HG03064 (cell line): Measurements from ENCODE around the gene DCST2.

Experiments used
- ATAC-seq: cut with Tn5 transposase; IDR thresholded peaks from one replicate; pipeline ENCODE4 v1.9.1; 2021; ENCODE audit warnings: low read depth; ENCODE audit not compliant: unreplicated experiment

DCST2 gene

DNA sequence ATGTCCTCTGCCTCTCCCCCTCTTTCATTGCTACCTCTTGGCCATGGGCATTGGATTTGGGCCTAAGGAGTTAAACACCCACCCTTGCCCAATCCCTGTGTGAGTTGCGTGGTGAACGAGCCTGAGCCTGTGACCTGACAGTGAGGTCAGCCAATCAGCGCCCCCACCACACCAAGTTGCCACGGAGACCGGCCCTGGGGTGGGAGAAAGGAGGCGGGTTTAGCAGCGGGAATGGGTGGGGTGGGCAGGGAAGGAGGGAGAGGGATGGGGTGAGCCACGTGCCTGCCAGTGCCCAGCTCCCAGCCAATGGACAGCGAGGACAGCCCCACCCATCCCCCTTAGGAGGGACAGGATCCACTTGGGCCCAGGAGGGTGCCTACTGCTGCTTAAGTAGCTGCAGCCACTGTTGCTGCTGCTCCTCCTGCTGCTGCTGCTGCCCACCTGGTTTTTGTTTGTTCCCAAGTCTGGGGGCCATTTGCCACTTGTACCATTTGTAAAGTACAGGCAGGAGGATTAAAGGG, 21.5 kb downstream of the DCST2 start:
- ATAC-seq = no peak

DNA sequence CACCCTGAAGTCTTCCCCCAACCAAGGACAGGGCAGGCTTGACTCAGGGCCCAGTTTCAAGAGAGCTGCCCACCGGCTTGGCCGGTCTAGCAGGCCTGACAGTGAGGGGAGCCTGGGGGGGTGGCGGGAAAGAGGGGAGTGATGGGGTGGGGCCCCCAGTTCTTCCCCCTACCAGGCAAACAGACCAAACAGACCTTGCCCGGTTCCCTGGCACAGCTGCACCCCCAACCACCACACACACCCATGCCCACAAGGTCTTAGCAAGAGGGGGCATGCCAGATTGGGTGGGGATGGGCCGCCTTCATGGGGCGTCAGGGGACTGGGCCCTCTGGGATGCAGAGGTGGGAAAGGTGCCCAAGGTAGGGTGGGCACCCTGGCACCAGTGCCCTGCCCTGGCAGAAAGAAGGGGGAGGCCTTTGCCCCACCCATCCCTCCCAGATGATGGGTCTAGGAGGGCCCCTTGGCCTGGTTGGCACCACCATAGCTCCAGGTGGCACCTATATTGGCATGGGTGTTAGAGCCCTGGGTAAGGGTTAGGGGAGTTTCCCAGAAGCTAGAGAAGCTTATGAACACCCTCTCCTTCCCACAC, 22.1 kb downstream of the DCST2 start:
- ATAC-seq = no peak

DNA sequence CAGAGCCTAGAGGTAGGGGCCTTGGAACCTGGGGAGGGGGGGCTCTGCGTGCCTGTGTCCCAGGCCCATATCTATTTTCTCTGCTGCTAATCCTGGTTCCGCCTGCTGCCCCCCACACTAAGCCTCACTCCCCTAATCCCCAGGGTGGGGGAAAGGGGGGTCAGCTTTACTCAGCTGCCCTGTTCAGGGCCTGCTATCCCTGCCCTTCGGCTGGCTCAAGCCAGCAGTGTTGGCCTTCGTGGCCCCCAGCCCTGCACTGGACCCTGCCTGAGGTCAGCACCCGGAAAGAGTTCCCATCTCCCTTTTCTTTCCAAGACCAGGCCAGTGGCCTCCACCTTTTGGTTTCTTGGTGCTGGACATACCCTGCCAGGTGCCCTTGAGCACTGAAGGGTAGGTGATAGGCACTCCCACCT, 22.6 kb downstream of the DCST2 start:
- ATAC-seq = no peak

DNA sequence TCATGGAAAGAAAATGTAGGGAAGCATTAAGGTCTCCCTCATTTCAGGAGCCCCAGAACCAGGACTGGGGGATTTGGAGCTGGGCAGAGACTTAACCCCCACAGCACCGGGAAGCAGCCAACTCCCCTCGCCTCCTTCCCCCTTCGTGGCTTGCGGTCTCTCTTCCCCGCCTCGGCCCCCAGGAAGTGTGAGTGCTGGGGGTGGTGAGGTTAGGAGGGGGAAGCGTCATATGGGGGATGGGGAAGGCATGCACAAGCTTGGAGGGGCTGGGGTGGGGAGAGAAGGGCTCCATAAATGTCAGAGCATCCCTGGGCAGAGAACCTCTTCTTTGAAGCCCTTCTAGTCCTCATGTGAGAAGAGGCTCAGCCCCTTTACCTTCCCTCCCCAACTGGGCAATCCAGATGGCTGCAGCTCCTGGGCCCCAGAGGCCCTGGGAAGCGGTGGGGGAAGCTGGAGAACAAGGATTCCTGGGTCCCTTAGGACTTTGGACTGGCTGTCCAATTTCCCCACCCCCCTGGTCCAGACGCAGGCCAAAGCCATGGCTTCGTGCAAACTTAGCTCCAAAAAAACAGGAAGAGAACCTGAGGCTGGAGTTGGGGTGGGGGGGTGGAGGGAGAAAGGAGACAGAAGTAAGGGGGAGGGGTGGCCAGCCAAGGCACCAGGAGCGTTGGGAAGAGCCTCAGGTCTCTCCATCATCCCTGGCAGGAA, 23.2 kb downstream of the DCST2 start:
- no peak for ATAC-seq

DNA sequence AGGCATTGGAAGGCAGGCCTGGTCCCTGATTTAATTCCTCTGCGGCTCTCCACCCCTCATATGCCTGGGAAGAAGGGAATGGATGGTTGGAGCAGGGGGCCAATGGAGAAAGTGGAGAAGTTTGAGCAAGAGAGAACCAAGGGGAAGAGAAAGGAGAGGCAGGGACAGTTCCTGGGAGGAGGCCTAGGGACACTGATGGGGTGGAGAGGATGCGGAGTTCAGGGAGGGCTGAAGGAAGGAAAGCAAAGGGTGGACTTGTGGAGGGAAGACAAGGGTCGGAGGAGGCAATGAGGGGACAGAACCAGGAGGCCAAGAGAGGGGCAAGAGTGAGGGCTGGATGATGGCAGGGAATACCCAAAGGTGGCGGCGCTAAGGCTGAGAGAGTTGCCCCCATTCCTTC, 23.8 kb downstream of the DCST2 start:
- no peak for ATAC-seq

DNA sequence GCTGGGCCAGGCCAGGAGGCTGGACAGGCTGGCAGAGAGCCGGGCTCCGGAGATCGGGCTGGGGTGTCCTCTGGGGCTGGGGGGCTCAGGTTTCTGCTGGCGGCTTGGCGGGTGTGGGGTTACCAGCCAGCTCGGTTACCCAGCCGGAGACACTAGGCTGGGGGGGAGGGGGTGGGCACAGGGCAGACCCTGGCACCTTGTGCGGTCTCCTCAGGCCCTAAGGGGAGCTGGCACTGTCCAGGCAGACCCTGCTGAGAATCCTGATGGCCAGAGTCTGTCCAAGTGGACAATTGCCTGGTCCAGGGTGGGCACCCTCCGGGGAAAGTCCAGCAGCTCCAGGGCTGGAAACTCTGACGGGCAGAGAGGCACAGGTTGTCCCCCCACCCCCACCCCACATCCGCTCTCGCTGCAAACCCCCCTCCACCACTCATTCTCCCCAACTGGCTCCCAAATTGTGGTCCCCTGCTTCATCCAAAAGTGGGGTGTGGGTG, 24.3 kb downstream of the DCST2 start:
- no peak for ATAC-seq

DNA sequence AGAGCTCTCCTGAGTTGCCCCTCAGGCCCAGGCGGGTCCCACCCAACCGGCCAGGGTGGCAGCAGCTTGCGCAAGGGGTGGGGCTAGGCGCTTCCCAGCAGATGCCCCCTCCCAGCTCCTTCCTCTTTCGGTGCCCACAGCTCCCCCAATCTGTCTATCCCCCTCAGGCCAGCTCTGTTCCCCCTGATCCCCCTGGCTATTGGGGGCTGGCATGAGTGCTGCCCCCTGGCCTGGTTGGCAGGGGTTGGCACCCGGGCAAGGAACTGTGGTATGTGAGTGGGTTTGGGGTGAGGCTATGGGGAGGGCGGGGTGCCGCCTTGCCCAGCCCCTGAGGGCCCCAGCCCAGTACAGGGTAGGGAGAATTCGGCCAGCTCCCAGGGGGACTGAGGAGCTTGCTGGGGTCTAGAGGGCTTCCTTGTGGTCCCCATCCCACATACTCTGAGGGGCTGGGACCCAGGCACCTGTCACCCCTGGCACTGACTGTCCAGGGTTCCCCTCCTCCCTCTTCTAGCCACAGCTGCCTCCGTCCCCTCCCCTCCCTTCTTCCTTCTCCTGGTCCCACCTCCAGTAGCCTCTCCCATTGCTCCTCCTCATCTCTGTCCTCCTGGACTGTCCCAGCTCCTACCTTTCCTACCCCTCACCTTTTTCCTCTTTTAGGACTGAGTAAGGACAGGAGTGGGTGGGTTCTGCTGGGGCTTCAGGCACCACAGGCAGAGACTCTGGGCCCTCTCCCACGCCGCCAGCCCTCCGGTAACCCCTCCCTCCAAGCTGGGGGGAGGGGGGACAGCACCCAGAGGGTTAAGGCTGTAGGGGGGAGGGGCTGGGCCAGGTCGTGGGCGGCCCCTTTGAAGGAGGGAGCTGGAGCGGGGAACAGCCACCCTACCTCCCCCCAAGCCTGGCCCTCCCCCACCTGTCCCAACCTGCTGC, 25.3 kb downstream of the DCST2 start:
- no peak for ATAC-seq

DNA sequence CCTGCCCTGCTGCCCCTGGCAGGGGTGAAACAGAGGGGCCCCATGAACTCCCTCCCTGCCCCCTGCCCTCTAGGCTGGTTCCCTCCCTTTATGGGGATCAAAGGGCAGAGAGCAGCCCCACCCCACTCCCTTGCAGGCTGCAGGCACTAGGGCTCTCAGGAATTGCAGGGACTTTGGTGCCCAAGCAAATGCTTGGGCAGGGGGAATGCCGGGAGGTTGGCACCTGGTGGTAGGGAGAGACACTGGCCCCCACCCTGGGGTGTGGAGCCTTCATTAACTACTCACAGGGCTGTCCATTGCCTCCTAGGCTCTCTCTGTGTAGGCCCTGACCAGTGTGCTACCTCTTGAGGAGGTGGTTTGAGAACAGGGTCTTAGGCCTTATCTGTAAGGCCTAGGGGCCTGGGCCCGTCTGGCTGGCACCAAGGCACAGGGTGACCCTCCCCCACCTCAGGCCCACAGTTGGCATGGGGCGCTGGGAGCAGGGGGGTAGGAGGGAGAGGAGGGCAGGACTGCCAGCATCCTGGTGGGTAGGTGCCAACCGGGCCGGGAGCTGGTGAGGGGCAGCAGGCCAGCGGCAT, 26.2 kb downstream of the DCST2 start:
- no peak for ATAC-seq

DNA sequence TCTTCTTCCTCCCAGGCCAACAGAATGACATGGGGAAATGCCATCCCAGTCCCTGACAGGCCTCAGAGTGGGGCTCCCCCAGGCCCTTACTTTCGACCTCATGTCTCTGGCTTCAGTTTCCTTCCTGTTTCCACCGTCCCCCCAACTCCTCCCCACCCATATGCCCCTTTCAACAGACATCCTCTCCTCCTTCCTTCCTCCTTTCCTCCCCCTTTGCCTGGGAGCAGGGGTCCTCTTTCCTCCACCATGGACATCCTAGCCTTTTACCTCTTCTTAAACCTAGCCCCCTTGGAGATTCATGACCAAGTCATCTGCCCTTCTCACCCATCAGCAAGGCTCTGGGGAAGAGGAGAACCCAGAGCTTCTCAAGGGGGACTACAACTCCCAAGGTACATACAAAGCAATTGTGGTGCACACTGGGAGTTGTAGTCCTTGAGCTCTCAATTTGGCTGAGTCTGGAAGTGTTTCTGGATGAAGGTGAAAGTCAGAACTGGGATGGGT, 26.9 kb downstream of the DCST2 start:
- no peak for ATAC-seq

DNA sequence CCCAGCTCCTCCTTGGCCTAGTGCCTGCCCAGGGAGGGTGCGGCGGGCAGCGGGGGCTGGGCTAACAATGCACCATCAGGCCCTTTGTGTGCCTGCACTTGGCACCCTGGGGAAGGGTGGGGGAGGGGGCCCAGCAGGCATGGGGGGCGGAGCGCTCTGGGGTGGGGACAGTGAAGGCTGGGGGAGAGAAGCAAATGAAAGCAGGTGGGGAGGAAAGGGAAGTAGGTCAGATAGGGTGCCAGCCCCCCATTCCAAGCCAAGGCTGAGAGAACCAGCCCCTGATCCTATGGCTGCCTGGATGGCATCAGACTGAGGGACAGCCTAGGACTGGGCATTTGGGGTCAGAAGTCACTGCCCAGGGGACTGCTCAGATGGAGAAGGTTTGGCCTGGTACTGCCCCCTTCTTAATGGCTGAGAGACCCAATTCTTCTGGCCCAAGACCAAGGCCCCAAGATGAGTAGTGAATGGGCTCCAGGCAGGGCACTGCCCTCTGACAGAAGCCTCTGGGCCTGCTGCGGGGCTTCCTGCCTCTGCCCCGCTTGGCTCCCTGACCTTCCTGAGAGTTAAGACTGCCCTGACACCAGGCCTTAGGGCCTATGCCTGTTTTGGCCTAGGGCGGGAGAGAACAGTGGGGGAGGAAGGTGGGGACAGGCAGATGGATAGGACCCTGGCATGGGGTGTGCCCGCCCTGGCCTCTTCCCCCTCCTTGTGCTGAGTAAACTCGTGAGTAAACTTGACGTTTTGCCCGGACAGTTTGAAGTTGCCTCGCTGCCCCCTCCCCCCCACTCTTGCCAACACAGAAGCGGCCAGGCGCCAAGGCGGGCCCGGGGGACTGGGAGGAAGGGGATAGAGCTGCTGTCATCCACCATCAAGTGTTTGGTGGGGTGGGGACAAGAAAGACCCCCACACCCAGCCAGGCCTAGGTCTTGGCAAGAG, 28.2 kb downstream of the DCST2 start:
- no peak for ATAC-seq

DNA sequence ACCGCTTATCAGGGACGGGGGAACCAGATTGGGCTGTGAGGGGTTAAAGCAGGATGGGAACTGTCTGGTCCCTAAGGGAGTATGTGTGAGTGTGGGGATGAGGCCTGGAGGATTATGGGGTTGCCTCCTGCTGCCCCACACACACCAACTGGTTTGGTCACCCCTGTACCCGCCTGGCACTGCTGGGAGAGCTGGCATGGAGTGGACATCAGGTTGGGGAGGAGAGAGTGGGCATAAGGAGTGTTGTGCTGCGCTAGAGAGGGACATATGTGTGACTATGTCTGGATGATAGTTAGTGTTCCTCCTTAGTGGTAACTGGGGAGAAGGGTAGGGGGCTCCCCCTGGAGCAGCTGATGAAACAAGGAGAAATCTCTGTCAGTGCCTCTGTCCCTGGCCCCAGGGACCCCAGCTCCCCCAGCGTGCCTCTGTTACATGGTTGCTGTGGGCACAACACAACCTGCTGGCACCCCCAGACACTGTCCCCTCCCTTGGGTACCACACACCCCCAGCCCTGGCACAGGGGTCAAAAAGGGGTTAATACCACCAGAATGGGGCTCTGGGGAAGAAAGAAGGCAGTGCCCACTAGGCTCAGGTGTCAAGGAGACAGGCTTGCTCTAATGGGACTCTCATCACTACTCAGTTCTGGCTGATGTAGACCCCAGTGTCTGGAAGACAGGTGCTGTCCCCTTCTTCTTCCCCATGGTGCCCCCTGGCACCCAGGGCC, 29.1 kb downstream of the DCST2 start:
- no peak for ATAC-seq

DNA sequence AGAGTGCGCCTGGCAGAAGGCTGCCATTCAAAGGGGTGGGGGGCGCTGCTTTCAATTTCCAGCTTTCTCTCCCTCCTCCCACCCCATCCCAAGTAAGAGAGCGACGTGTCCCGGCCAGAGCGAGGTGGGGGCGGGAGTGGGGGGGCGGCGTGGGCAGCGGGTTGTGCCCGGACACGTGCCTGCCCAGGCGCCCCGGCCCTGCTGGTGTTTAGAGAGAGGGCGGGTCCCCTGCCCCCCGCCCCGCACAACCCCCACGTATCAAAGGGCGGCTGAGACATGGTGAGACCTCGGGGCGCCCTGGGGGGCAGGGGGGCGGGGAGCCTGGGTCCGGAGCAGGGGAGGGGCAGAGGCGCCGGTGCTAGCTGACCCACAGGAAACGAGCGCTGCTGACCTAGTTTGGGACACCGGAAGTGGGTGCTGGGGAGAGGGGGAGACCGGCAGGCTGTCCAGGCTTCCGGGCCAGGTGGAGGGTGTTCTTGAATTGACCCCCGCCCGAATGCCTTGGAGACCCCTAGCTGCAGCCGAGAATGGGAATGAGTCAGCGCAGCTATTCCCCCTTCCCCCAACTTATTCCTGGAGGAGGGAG, 29.7 kb downstream of the DCST2 start:
- ATAC-seq = no peak

DNA sequence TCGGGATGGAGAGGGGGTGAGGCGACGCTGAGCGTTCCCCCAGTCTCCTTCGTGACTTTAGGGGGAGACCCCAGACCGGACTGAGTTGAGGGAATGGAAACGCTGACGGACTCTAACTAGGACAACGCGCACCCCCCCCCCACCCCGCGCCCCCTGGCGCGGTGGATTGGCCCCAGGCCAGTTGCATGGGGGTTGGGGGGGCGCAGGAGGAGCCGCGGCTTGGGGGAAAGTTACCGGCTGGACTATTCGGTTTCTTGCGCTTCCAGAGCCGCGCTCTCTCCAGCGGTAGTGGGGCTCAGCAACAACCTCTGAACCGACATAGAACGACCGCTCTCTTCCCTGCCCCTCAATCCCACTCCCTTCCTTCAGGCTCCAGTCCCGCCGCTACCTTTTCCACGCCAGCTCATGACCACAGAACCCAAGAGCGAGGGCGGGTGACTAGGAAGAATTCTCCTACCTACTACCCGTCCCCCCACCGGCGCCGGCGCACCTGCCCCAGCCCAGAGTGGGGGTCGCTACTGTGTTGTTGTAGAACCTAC, 30.3 kb downstream of the DCST2 start:
- no peak for ATAC-seq

DNA sequence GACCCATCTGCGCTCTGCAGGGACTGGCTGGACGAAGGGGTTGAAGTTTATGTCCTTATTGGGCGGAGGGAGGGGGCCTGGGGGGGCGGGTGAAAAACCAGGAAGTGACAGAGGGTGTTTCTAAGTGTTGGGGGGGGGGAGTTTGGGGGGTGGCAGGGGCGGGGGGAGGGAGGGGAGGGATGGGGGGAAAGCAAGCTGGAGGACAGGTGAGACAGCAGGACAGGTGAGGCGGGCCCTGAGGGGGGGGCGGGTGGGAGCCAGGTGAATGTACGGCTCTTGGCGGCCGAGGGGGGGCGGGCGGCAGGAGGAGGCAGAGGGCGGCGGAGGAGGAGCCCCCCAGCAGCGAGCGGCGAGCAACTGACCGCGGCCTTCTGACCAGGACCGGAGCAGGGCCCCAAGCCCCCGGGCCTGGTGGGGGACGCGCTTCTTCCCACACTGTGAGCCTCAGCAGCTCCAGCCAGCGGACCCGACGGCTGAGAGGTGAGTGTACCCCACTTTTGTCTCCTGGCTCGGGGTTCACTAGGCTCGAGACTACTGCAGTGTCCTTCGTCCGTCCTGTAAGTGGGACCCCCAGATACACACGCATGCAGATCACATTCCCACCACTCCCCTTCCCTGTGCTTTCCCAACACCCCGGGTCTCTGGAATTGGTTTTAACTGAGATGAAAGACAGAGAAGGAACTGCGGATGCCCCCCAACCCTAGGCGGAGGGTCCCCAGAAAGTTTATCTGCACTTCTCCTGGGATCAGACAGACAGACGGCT, 30.9 kb downstream of the DCST2 start, which contains the start of gene ZBTB7B:
ZBTB7B (plus strand) TSS at position 339 of the 763 bp plus-strand sequence. CDS start 11,859 bp downstream, outside the sequence.
- no peak for ATAC-seq

DNA sequence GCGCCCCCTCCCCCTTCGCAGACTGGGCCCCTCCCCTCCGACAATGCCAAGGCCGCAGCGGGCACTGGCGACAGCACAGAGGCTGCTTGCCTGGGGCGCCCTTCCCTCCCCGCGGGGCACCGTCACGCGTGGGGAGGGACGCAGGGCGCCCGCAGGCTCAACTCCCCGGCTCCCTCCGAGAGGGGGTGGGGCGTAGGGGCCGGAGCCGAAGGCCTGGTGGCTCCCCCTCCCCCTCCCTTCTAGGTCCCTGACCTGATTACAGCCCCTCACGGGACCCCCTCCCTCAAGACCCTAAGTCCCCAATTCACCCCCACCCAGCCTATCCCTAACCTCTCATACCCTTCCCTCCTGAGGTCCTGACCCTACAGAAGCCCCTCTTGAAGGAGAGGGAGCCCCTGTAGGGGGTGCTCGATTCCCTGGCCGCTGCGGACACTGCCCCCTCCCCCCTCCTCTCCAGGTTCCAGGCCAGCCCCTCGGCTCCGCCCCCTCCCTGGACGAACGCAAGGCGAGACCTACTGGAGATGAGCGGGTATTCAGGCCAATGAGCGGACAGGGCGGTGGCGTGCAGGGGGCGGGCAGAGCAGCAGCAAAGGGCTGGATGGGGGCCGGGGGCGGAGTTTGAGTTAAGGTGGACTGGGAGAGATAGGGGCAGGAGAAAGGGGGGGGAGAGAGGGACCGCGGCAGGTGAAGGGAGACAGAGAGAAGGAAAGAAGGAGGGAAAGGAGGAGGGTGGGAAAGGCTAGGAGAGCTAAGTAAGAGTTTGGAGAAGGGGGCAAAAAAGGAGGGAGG, 31.7 kb downstream of the DCST2 start:
- ATAC-seq = peak; percentile 36

DNA sequence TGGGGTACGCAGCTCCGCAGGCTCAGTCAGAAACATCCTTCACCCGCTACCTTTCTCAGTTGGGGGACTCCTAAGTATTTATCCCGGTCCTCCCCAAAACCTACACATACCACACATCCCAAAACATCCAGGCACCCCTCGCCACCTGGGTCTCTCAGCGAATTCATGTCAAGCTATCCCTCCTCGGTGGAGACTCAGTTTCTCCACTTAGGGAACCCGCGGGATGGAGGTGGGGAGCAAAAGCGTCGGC, 32.2 kb downstream of the DCST2 start:
- no peak for ATAC-seq
